ENCODE data around the gene HSP90AB1.

Gene HSP90AB1

DNA sequence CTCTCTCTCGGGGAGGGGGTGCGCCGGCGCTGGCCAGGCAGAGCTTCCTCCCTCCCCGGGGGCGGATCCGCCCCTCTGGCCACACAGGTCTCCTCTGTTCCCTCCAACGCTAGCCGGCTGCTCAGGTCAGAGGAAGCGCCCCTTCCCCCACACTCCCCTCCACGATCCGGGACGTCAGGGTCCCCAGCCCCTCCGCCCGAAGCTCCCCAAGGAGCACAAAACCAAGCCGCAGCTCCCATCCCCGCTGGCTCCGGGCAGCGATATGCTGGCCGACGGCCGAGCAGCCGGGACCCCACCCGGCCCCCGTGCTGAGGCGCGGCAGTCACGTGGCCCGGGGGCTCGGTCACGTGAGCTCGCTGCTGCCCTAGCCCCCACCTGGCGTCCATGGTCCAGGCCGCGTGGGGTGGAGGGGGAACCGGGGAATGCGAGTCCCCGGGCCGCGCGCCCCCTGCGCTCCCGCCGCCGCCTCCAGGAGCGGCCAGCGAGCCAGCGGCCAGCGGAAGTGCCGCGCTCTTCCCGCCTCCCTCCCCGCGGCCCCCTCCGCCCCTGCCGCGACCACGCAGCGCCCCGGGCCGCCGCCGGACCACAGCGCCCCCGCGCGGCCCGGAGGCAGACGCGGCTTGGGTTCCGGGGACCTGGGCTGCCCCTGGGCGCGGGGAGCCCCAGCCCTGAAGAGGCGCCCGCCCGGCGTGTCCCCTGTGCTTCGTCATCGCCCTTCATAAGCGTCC, 10.3 kb downstream of the HSP90AB1 start, which contains the start of gene SLC35B2 (continued):
- TF ChIP-seq, protein P1, sequence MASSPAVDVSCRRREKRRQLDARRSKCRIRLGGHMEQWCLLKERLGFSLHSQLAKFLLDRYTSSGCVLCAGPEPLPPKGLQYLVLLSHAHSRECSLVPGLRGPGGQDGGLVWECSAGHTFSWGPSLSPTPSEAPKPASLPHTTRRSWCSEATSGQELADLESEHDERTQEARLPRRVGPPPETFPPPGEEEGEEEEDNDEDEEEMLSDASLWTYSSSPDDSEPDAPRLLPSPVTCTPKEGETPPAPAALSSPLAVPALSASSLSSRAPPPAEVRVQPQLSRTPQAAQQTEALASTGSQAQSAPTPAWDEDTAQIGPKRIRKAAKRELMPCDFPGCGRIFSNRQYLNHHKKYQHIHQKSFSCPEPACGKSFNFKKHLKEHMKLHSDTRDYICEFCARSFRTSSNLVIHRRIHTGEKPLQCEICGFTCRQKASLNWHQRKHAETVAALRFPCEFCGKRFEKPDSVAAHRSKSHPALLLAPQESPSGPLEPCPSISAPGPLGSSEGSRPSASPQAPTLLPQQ (tag by site-specific recombination; IDR thresholded peaks at IDR 0.05) = peak; percentile 92
- peak; percentile 94 for TF ChIP-seq ZBTB7A (tag by site-specific recombination; IDR thresholded peaks at IDR 0.05; ENCODE audit: low read depth)
- TF ChIP-seq, protein P2, sequence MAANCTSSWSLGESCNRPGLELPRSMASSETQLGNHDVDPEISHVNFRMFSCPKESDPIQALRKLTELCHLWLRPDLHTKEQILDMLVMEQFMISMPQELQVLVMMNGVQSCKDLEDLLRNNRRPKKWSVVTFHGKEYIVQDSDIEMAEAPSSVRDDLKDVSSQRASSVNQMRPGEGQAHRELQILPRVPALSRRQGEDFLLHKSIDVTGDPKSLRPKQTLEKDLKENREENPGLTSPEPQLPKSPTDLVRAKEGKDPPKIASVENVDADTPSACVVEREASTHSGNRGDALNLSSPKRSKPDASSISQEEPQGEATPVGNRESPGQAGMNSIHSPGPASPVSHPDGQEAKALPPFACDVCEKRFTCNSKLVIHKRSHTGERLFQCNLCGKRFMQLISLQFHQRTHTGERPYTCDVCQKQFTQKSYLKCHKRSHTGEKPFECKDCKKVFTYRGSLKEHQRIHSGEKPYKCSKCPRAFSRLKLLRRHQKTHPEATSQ (tag by site-specific recombination; IDR thresholded peaks at IDR 0.05) = 0 out of 2 replicates have a peak, but pooled peaks have one; percentile 52
- TF ChIP-seq, protein P3, sequence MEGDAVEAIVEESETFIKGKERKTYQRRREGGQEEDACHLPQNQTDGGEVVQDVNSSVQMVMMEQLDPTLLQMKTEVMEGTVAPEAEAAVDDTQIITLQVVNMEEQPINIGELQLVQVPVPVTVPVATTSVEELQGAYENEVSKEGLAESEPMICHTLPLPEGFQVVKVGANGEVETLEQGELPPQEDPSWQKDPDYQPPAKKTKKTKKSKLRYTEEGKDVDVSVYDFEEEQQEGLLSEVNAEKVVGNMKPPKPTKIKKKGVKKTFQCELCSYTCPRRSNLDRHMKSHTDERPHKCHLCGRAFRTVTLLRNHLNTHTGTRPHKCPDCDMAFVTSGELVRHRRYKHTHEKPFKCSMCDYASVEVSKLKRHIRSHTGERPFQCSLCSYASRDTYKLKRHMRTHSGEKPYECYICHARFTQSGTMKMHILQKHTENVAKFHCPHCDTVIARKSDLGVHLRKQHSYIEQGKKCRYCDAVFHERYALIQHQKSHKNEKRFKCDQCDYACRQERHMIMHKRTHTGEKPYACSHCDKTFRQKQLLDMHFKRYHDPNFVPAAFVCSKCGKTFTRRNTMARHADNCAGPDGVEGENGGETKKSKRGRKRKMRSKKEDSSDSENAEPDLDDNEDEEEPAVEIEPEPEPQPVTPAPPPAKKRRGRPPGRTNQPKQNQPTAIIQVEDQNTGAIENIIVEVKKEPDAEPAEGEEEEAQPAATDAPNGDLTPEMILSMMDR (tag by site-specific recombination; IDR thresholded peaks at IDR 0.05) = 0 out of 2 replicates have a peak, but pooled peaks have one; percentile 32
- TF ChIP-seq, protein P4, sequence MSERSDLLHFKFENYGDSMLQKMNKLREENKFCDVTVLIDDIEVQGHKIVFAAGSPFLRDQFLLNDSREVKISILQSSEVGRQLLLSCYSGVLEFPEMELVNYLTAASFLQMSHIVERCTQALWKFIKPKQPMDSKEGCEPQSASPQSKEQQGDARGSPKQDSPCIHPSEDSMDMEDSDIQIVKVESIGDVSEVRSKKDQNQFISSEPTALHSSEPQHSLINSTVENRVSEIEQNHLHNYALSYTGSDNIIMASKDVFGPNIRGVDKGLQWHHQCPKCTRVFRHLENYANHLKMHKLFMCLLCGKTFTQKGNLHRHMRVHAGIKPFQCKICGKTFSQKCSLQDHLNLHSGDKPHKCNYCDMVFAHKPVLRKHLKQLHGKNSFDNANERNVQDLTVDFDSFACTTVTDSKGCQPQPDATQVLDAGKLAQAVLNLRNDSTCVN (tag by site-specific recombination; optimal IDR thresholded peaks at IDR 0.05) = peak; percentile 92
- TF ChIP-seq, protein P5, sequence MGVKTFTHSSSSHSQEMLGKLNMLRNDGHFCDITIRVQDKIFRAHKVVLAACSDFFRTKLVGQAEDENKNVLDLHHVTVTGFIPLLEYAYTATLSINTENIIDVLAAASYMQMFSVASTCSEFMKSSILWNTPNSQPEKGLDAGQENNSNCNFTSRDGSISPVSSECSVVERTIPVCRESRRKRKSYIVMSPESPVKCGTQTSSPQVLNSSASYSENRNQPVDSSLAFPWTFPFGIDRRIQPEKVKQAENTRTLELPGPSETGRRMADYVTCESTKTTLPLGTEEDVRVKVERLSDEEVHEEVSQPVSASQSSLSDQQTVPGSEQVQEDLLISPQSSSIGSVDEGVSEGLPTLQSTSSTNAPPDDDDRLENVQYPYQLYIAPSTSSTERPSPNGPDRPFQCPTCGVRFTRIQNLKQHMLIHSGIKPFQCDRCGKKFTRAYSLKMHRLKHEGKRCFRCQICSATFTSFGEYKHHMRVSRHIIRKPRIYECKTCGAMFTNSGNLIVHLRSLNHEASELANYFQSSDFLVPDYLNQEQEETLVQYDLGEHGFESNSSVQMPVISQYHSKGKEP (tag by site-specific recombination; IDR thresholded peaks at IDR 0.05) = 0 out of 2 replicates have a peak, but pooled peaks have one; percentile 33
- TF ChIP-seq ZNF529 (tag by site-specific recombination; IDR thresholded peaks at IDR 0.05; ENCODE audit: insufficient replicate concordance) = no peak
- peak; percentile 79; the same call in 1 of the 2 replicates for TF ChIP-seq KLF10 (tag by site-specific recombination; IDR thresholded peaks at IDR 0.05)
- peak; percentile 76 for TF ChIP-seq YY1 (tag by site-specific recombination; IDR thresholded peaks at IDR 0.05)
- TF ChIP-seq, protein P6, sequence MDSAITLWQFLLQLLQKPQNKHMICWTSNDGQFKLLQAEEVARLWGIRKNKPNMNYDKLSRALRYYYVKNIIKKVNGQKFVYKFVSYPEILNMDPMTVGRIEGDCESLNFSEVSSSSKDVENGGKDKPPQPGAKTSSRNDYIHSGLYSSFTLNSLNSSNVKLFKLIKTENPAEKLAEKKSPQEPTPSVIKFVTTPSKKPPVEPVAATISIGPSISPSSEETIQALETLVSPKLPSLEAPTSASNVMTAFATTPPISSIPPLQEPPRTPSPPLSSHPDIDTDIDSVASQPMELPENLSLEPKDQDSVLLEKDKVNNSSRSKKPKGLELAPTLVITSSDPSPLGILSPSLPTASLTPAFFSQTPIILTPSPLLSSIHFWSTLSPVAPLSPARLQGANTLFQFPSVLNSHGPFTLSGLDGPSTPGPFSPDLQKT (IDR thresholded peaks at IDR 0.05; ENCODE audit: borderline replicate concordance, low read depth, low read length) = no peak
- TF ChIP-seq KLF7 (tag by site-specific recombination; IDR thresholded peaks at IDR 0.05; ENCODE audit: borderline replicate concordance) = peak; percentile 97; the same call in 1 of the 2 replicates
- TF ChIP-seq BCL11B (tag by site-specific recombination; IDR thresholded peaks at IDR 0.05; ENCODE audit: low read depth) = peak; percentile 25; the same call in 1 of the 2 replicates
- peak; percentile 85 for TF ChIP-seq ZEB2 (tag by site-specific recombination; IDR thresholded peaks at IDR 0.05)
- TF ChIP-seq, protein P7, sequence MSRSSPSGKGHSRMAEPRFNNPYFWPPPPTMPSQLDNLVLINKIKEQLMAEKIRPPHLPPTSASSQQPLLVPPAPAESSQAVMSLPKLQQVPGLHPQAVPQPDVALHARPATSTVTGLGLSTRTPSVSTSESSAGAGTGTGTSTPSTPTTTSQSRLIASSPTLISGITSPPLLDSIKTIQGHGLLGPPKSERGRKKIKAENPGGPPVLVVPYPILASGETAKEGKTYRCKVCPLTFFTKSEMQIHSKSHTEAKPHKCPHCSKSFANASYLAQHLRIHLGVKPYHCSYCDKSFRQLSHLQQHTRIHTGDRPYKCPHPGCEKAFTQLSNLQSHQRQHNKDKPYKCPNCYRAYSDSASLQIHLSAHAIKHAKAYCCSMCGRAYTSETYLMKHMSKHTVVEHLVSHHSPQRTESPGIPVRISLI (tag by site-specific recombination; IDR thresholded peaks at IDR 0.05) = no peak
- TF ChIP-seq, protein P8, sequence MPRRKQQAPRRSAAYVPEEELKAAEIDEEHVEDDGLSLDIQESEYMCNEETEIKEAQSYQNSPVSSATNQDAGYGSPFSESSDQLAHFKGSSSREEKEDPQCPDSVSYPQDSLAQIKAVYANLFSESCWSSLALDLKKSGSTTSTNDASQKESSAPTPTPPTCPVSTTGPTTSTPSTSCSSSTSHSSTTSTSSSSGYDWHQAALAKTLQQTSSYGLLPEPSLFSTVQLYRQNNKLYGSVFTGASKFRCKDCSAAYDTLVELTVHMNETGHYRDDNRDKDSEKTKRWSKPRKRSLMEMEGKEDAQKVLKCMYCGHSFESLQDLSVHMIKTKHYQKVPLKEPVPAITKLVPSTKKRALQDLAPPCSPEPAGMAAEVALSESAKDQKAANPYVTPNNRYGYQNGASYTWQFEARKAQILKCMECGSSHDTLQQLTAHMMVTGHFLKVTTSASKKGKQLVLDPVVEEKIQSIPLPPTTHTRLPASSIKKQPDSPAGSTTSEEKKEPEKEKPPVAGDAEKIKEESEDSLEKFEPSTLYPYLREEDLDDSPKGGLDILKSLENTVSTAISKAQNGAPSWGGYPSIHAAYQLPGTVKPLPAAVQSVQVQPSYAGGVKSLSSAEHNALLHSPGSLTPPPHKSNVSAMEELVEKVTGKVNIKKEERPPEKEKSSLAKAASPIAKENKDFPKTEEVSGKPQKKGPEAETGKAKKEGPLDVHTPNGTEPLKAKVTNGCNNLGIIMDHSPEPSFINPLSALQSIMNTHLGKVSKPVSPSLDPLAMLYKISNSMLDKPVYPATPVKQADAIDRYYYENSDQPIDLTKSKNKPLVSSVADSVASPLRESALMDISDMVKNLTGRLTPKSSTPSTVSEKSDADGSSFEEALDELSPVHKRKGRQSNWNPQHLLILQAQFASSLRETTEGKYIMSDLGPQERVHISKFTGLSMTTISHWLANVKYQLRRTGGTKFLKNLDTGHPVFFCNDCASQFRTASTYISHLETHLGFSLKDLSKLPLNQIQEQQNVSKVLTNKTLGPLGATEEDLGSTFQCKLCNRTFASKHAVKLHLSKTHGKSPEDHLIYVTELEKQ (tag by site-specific recombination; IDR thresholded peaks at IDR 0.05; ENCODE audit: borderline replicate concordance) = no peak; the same call in 1 of the 2 replicates
- no peak for TF ChIP-seq RBAK (tag by site-specific recombination; IDR thresholded peaks at IDR 0.05)
- TF ChIP-seq MZF1 (tag by site-specific recombination; IDR thresholded peaks at IDR 0.05; ENCODE audit: borderline replicate concordance) = no peak
- no peak for TF ChIP-seq ZNF133 (tag by site-specific recombination; IDR thresholded peaks at IDR 0.05)
- TF ChIP-seq, protein P9, sequence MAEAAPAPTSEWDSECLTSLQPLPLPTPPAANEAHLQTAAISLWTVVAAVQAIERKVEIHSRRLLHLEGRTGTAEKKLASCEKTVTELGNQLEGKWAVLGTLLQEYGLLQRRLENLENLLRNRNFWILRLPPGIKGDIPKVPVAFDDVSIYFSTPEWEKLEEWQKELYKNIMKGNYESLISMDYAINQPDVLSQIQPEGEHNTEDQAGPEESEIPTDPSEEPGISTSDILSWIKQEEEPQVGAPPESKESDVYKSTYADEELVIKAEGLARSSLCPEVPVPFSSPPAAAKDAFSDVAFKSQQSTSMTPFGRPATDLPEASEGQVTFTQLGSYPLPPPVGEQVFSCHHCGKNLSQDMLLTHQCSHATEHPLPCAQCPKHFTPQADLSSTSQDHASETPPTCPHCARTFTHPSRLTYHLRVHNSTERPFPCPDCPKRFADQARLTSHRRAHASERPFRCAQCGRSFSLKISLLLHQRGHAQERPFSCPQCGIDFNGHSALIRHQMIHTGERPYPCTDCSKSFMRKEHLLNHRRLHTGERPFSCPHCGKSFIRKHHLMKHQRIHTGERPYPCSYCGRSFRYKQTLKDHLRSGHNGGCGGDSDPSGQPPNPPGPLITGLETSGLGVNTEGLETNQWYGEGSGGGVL (tag by site-specific recombination; IDR thresholded peaks at IDR 0.05) = peak; percentile 95
- TF ChIP-seq SP2 (tag by site-specific recombination; IDR thresholded peaks at IDR 0.05) = peak; percentile 80
- TF ChIP-seq GLIS2 (tag by site-specific recombination; IDR thresholded peaks at IDR 0.05) = peak; percentile 98
- TF ChIP-seq ZSCAN30 (tag by site-specific recombination; IDR thresholded peaks at IDR 0.05) = peak; percentile 94
